Pulmonary artery endothelial cell (primary cell): ENCODE data around the gene IFT172. TPM values are rescaled to one million over a fixed set of nuclear protein-coding genes. Genes with fewer than 3 reads are reported as not detected.

Experiments
- DNase-seq: peaks from one replicate; pipeline ENCODE4 v3.0.0-alpha.2; 2011; ENCODE audit warnings: low read depth, low spot score
- total RNA-seq: library from RNA; depleted of rRNA; stranded (reverse); fragments of >200 nt; gene quantifications from 2 replicates; pipeline ENCODE4 v1.2.3, GENCODE V29; 2014

The IFT172 gene
- total RNA-seq, 1 donor from 2014 or later, result 27.5 TPM

DNA sequence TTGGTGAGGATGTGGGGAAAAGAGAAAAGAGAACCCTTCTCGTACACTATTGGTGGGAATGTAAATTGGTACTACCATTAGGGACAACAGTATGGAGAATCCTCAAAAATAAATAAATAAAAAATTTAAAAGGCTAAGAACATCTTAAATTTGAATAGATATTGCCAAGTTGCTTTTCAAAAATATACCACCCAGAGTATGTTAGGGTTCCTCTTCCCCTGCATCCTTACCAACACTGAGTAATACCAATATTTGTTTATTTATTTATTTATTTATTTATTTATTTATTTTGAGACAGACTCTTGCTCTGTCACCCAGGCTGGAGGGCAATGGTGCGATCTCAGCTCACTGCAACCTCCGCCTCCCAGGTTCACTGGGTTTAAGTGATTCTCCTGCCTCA lies 66.6 kb downstream of the IFT172 start:
- DNase-seq, result no peak

DNA sequence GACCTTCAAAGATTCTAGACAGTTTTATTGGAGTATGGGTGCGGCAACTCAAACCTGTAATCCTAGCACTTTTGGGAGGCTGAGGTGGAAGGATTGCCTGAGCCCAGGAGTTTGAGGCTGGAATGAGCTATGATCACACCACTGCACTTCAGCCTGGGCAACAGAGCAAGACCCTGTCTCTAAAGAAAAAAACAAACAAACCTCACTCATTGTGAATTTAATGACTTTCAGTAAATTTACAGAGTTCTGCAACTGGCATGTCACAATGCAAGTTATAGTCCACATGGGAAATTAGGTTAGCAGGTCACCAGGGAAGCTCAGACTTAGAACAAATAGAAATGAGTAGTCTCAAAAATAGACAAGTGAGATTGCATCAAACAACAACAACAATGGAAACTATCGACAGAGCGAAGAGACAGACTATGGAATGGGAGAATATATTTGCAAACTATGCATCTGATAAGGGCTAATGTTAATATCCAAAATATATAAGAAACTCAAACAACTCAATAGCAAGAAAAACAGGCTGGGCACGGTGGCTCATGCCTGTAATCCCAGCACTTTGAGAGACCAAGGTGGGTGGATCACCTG lies 67.8 kb downstream of the IFT172 start:
- no peak for DNase-seq

DNA sequence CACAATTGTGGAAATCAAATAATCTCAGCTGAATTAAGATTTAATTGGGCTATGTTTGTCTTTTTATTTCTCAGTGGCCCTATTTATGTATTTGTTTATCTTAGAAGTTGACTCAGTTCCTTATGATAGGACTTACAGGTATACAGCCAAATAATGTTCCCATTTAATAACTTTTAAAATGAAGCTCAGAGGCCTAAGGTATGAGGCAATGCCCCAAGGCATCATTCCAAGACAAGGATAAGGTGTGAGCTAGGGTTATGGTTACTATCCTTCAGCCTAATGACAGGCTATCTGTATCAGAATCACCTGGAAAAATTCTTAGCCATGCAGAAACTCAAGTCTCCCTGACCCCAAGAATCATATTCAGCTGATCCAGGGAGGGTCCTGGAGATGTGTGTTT lies 68.5 kb downstream of the IFT172 start:
- no peak for DNase-seq

DNA sequence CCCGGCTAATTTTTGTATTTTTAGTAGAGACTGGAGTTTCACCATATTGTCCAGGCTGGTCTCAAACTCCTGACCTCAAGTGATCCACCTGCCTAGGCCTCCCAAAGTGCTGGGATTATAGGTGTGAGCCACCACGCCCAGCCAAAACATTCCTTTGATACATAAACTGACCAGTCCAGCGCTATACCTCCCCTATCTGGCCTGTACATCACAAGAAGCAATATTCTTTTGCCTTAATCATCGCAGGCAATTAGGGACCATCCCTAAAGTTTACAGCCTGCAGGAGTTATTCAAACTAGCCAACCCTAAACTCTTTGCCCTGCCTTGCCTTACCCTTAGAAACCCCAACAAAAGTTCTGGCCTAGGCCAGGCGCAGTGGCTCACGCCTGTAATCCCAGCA lies 73.4 kb downstream of the IFT172 start:
- no peak for DNase-seq

DNA sequence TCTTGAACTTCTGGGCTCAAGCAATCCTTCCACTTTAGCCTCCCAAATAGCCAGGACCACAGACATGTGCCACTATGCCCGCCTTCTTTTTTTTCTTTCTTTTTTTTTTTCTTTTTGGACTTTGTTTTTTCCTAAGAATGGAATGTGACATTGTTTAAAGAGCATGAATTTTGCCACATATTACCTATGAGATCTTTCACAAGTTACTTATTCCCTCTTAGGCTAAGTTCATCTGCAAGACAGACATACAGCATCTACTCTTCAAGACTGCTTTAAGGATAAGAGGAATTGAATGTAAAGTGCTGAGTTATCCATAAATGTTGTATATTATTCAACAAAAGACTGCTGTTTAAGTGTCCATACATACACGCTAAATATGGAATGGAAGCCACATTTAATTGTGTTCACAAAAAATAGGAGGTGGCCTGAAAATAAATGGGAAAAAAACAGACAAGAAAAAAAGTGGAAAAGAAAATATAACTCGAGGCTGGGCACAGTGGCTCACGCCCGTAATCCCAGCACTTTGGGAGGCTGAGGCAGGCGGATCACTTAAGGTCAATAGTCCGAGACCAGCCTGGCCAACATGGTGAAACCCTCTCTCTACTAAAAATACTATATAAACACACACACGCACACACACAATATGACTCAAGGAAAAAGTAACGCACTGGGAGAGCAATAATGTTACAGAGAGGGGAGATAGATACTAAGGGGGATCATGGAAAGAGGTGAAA lies 77.0 kb downstream of the IFT172 start:
- no peak for DNase-seq

DNA sequence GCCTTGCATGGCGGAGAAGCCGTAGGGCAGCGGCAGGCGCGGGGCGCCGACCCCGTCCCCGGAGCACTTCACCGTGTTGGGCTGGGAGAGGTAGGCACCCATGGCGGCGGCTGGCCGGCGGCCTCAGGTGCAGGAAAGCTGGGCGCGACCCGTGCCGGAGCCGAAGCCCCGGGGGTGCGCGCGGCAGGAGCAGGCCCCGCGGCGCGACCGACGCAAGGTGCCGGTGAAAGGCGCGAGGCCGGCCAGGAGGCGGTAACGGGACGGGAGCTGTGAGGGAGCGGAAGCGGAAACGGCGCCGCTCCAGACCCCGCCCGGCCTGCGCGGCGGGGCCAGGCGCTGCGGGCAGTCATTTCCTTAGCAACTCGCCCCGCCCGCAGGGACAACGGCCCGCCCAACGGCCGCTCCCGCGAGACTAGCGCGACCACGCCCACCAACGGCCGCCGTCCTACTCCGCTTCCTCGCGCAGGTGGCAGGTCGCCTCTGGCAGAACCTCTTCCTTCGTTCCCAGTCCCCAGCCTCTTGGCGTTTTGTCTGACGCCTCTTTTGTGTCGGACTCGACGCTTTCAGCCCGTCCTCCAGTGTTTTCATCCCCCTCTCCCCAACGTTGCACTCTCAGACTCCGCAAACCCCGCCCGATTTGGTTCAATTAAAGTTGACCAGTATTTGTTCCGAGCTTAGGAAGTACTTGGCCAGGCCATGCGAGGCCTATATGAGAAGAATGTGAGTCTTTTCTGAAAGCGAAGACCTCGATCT lies 80.0 kb downstream of the IFT172 start, which contains the start of gene PPM1G:
Gene PPM1G (minus strand): TSS at position 271 of the 753 bp plus-strand sequence. CDS start 169 bp downstream, at position 102.
- DNase-seq, result peak; percentile 78

DNA sequence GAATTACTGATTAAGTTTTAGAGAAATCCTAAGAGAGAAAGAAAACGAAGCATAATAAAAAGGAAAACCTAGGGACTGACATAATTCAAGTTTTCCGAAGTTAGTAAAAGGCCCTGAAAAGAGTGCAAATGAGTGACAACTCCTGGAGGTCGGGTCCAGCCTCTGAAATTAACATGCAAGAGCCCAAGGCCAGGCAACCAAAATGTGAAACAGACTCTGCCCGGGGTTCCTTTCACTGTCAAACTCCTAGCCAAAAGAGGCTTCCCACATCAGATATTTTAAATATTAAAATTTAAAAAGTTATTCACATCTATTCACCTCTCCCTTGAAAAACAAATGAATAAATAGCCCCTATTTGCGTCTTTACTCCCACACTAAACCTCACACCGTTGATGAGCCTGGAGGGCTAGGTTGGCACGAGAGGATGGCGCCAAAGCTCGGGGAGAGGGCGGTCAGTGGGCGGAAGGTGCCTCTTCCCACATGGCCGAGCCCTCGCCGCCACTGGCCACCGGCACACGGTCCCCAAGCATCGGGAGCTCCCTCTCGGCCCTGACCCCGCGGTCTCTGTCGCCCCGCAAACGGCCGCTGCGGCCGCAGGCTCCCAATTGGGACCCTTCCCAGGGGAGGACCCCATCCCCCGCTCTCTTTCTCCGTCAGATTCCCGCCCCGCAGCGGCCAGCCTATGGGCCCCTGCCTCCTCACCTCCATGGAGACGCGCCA lies 80.8 kb downstream of the IFT172 start:
- no peak for DNase-seq

DNA sequence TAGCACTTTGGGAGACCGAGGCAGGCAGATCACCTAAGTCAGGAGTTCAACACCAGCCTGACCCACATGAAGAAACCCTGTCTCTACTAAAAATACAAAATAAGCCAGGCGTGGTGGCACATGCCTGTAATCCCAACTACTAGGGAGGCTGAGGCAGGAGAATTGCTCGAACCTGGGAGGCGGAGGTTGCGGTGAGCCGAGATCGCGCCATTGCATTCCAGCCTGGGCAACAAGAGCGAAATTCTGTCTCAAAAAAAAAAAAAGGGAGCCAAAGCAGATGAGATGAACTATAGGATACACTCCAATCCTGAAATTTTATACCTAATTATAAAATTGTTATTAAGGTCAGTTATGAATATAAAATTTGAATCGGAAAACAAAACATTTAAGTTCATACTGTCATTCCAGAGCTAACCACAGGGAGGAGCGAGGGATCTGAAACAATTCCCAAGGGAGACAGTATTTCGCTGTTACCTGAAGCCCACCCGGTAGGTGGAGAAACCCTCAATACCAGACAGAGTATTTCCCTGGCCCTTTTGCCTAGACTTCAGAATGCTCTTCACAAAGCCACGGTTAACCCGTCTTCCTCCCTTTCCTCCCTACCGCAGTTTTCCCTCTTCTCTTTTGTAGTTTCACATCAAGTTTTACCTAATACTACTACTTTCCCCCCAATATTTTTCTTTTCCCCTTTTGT lies 81.6 kb downstream of the IFT172 start:
- DNase-seq, result no peak

DNA sequence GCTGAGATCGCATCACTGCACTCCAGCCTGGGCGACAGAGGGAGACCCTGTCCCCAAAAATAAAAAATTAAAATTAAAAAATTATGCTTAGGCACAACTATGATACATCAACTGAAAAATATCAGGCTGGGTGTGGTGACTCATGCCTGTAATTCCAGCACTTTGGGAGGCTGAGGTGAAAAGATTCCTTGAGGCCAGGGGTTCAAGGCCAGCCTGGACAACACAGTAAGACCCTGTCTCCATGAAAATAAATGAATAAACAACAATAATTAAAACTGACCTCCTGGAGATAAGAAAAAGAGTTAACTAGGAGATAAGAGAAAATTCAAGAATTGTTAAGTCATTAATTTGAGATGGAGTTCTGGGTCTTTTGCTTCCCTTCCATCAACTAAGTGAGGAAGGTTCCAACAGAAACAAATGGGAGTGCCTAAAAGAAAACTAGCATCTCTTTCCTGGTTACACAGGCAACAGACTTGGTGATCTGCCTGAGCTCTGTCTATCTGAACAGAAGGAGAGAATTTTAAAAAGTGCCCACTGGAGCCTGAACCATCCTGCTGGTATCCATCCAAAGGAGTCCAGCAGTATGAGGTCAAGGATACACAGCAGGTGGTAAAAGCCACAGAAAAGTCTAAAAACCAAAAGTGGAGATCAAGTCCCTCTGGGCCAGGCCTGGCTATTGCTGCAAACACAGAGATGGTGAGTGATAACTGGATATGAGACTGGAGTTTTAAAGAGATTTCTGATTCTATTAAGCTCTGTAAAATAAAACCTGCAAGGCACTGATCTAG lies 89.0 kb downstream of the IFT172 start:
- DNase-seq, result no peak

DNA sequence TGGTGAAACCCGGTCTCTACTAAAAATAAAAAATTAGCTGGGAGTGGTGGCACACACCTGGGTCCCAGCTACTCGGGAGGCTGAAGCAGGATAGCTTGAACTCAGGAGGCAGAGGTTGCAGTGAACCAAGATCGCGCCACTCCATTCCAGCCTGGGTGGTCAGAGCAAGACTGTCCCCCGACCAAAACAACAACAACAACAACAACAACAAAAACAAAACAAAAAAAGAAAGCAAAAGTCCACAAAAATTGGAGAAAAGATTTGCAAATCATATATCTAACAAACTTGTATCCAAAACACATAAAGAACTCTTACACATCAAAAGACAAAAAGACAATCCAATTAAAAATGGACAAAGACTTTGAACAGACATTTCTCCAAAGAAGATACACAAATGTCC lies 90.6 kb downstream of the IFT172 start:
- DNase-seq, result no peak

Other genes with a start within 250 kb of the IFT172 start
- gene SLC30A3, start 226.7 kb downstream of the IFT172 start, total RNA-seq, result 0.11 TPM in 1 of 2 replicates, not detected in the other
- not detected in 2 replicates for gene DNAJC5G, start 214.3 kb downstream of the IFT172 start, total RNA-seq
- gene TRIM54, start 207.3 kb downstream of the IFT172 start, total RNA-seq, result not detected in 2 replicates
- 0.20 and 0.39 TPM in 2 replicates for gene UCN, start 181.3 kb downstream of the IFT172 start, total RNA-seq
- gene MPV17, start 166.6 kb downstream of the IFT172 start, total RNA-seq, result 38.8 and 43.0 TPM in 2 replicates
- 24.5 and 26.9 TPM in 2 replicates for gene GTF3C2, start 133.0 kb downstream of the IFT172 start, total RNA-seq
- gene EIF2B4, start 119.4 kb downstream of the IFT172 start, total RNA-seq, result 36.6 and 44.7 TPM in 2 replicates
- 142 and 184 TPM in 2 replicates for gene SNX17, start 119.1 kb downstream of the IFT172 start, total RNA-seq
- gene ZNF513, start 109.0 kb downstream of the IFT172 start, total RNA-seq, result 8.9 and 9.5 TPM in 2 replicates
- gene PPM1G, start 80.2 kb downstream of the IFT172 start, total RNA-seq, result 174 and 225 TPM in 2 replicates
- gene NRBP1, start 61.1 kb downstream of the IFT172 start, total RNA-seq, result 122 and 137 TPM in 2 replicates
- not detected in 2 replicates for gene KRTCAP3, start 47.4 kb downstream of the IFT172 start, total RNA-seq
- gene FNDC4, start 5.5 kb upstream of the IFT172 start, total RNA-seq, result 35.0 and 47.0 TPM in 2 replicates
- 7.5 and 7.8 TPM in 2 replicates for gene GCKR, start 7.1 kb upstream of the IFT172 start, total RNA-seq
- 26.6 and 36.9 TPM in 2 replicates for gene ZNF512, start 93.3 kb upstream of the IFT172 start, total RNA-seq
- gene CCDC121, start 139.3 kb upstream of the IFT172 start, total RNA-seq, result 1.7 and 2.2 TPM in 2 replicates
- gene GPN1, start 139.3 kb upstream of the IFT172 start, total RNA-seq, result 54.9 and 68.2 TPM in 2 replicates
- 9.6 and 14.9 TPM in 2 replicates for gene SUPT7L, start 173.9 kb upstream of the IFT172 start, total RNA-seq
- 30.3 and 49.5 TPM in 2 replicates for gene SLC4A1AP, start 174.1 kb upstream of the IFT172 start, total RNA-seq